Kidney (tissue), 14 donors: ENCODE measurements around the gene AKAP1. TPM values are rescaled to one million over a fixed set of nuclear protein-coding genes. Genes with fewer than 3 reads are reported as not detected.

Experiments
- DNase-seq, 5 donors: peaks; one replicate each; pipeline ENCODE4 v3.0.0-alpha.2; 2013 to 2020
- FAIRE-seq: peaks from 2 replicates; lab custom pipeline; 2012; peaks lifted over from hg19 to GRCh38; lab: Jason Lieb, UNC
- H3K27ac ChIP-seq, 2 donors: one replicate each; pipeline ENCODE4 v1.7.0; 2013; ENCODE audit warnings: low read depth in 2 of 2, low read length in 2 of 2, inconsistent platforms in 1 of 2
- H3K27me3 ChIP-seq: one replicate; pipeline ENCODE4 v1.7.1; 2013; ENCODE audit warnings: low read length, inconsistent platforms; ENCODE audit not compliant: control insufficient read depth, insufficient read depth
- H3K36me3 ChIP-seq, 3 donors: one replicate each; pipeline versions ENCODE4 v1.7.0 to v1.7.1; 2013; ENCODE audit warnings: low read length in 3 of 3, control low read depth in 1 of 3, inconsistent platforms in 1 of 3; ENCODE audit not compliant: insufficient read depth in 3 of 3, control insufficient read depth in 2 of 3
- H3K4me1 ChIP-seq, 3 donors: one replicate each; pipeline versions ENCODE4 v1.7.0 to v1.7.1; 2013; ENCODE audit warnings: low read length in 3 of 3, inconsistent platforms in 1 of 3, low read depth in 1 of 3; ENCODE audit not compliant: control insufficient read depth in 2 of 3, insufficient read depth in 2 of 3
- H3K4me3 ChIP-seq, 3 donors: one replicate each; pipeline versions ENCODE4 v1.7.0 to v1.8.1; 2013; ENCODE audit warnings: low read length in 3 of 3, control low read depth in 1 of 3, inconsistent platforms in 1 of 3
- H3K9ac ChIP-seq, 3 donors: one replicate each; pipeline versions ENCODE4 v1.7.0 to v1.7.1; 2013; ENCODE audit warnings: low read length in 3 of 3, control low read depth in 1 of 3, inconsistent platforms in 1 of 3
- H3K9me3 ChIP-seq, 3 donors: one replicate each; pipeline versions ENCODE4 v1.7.0 to v1.7.1; 2013; ENCODE audit warnings: low read length in 3 of 3, control low read depth in 1 of 3, inconsistent platforms in 1 of 3; ENCODE audit not compliant: control insufficient read depth in 2 of 3, insufficient read depth in 1 of 3
- intact Hi-C: fragments of 100-400 bp; cut with DNase I; formaldehyde crosslinking; loops from one replicate; pipeline ENCODE4 v1.11.1; 2022
- polyA plus RNA-seq: library from polyadenylated mRNA; stranded (reverse); fragments of 350-450 nt; fragmentation: Illumina TruSeq; extraction: RNeasy Lipid Tissue Mini Kit (QIAGEN cat#74804); gene quantifications from one replicate; pipeline ENCODE4 v1.2.3, GENCODE V29; 2014; ENCODE audit warnings: low read depth, low replicate concordance; ENCODE audit not compliant: insufficient read depth
- total RNA-seq: library from RNA; stranded (reverse); fragmentation: NEBNext Ultra II Directional; extraction: Animal tissue kit (Norgen Biotek cat#: 25700); gene quantifications from one replicate; pipeline ENCODE4 v1.2.1, GENCODE V29; 2021
- TF ChIP-seq, protein P1 (sequence below): IDR thresholded peaks from 3 replicates; pipeline ENCODE4 v1.5.1; 2012; ENCODE audit warnings: mild to moderate bottlenecking, moderate library complexity, borderline replicate concordance; ENCODE audit not compliant: insufficient read depth; ENCODE audit errors: extremely low read depth
- donor health status: control.
- donor health status: control.
- donor health status: control.
- donor health status: control.
- donor health status: control.
- donor health status: DM: yes; HTN: yes; CAD: no.
- donor health status: Normal renal cell carcinoma (clear cell type).

Gene AKAP1
- total and polyA plus RNA-seq, 2 donors from 2014 or later: 24.6 to 46.8 TPM

GRCh38 chr17:57136355-57136754 lies 51.3 kb downstream of the AKAP1 start:
- intact Hi-C loops: no loop called here
- Histone ChIP-seq H3K36me3 (no peaks in the 10 kb centered on the region), H3K4me3 (no peak overlapping the region), H3K4me1 (no peaks in the 10 kb centered on the region), H3K9me3 (no peaks in the 10 kb centered on the region), H3K9ac (no peak overlapping the region), H3K27me3 (no peaks in the 10 kb centered on the region), H3K27ac (no peak overlapping the region)
- DNase-seq (no peak), FAIRE-seq (no peak)
- TF ChIP-seq, protein P1, sequence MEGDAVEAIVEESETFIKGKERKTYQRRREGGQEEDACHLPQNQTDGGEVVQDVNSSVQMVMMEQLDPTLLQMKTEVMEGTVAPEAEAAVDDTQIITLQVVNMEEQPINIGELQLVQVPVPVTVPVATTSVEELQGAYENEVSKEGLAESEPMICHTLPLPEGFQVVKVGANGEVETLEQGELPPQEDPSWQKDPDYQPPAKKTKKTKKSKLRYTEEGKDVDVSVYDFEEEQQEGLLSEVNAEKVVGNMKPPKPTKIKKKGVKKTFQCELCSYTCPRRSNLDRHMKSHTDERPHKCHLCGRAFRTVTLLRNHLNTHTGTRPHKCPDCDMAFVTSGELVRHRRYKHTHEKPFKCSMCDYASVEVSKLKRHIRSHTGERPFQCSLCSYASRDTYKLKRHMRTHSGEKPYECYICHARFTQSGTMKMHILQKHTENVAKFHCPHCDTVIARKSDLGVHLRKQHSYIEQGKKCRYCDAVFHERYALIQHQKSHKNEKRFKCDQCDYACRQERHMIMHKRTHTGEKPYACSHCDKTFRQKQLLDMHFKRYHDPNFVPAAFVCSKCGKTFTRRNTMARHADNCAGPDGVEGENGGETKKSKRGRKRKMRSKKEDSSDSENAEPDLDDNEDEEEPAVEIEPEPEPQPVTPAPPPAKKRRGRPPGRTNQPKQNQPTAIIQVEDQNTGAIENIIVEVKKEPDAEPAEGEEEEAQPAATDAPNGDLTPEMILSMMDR: no peak

- Histone ChIP-seq H3K36me3 (no peaks in the 10 kb centered on the region), H3K4me1 (no peaks in the 10 kb centered on the region), H3K9me3 (no peaks in the 10 kb centered on the region), H3K9ac (no peak overlapping the region), H3K27me3 (no peaks in the 10 kb centered on the region), H3K27ac (no peak overlapping the region), H3K4me3 (no peak overlapping the region)
- no peak for DNase-seq
- intact Hi-C loops: no loop called here
- TF ChIP-seq, protein P1: no peak
- no peak for FAIRE-seq
Measured at GRCh38 chr17:57138030-57138911, 53.2 kb downstream of the AKAP1 start.

DNA sequence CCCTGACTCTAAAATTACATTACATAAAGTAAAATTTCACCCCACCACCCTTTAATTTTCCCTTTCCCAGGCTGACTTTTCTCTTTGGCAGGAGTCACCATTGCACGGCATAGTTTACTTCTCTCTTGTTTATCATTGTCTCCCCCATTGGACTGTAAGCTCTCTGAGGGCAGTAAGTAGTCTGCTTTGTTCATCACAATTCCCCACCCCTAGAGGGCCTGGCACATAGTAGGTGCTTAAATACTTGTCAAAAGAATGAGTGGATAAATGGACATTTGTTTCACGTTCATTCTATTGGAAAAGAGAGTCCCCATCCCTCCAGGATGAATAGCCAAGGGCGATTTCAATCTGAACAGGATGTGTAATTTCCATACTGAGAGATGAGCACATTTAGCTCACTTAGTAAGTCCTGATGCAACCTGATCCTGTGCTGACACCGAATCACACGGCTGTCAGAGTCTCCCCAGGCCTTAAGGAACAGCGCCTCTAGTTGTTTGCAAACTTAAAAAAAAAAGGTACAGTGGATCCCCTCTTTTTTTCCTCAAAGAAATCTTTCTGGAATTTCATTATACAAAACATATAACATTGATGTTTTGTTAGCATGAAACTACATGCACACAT lies 54.0 kb downstream of the AKAP1 start:
- TF ChIP-seq, protein P1: no peak
- Histone ChIP-seq H3K27me3 (no peaks in the 10 kb centered on the region), H3K4me3 (no peak overlapping the region), H3K9ac (no peak overlapping the region), H3K4me1 (no peaks in the 10 kb centered on the region), H3K36me3 (no peaks in the 10 kb centered on the region), H3K27ac (no peak overlapping the region), H3K9me3 (no peaks in the 10 kb centered on the region)
- DNase-seq: no peak
- FAIRE-seq: no peak
- intact Hi-C loops: no loop called here
